ENCODE data around the gene NRXN3.
"Not testable (repeated sequence)": the region's sequence is repeated elsewhere in the genome, so short reads cannot be mapped to it uniquely, and the experiment has no call there.

NRXN3 gene

DNA sequence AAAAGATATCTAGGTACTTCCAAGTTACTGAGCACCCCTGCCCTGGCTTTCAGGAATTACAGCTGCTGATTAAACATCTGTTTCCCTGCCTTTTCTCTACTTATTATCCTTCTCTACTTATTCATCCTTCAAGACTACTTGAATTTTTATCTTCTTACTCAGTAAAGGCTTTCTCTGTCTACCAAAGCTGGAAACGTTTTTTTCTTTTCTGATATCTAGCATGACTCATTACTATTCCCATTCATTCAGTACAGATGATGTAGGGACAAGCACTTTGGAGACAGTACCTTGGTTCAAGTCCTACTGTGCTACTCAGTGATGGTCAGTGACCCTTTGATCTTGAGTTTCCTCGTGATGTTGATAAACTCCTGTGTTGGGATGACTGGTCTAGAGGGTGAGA, 848.7 kb downstream of the NRXN3 start:
- ChIA-PET POLR2A (no interaction called here), CTCF (no interaction called here)
- H3K36me3 ChIP-seq (ENCODE audit: control insufficient read depth in 2 of 2, insufficient read depth in 1 of 2, low read length in 2 of 2) = no peaks in the 10 kb centered on the region
- H3K27ac ChIP-seq (ENCODE audit: extremely low read depth, low read depth, low read length) = no peak overlapping the region
- no peaks in the 10 kb centered on the region for H3K9me3 ChIP-seq (ENCODE audit: control insufficient read depth, insufficient read depth, low read depth, low read length)
- 0 out of 2 replicates have a peak, but pooled peaks cover 2% of the 10 kb centered on the region for H3K4me1 ChIP-seq (ENCODE audit: control insufficient read depth, insufficient read depth, low read length)
- no peak overlapping the region for H3K4me3 ChIP-seq (ENCODE audit: low read depth, low read length)
- TF ChIP-seq ZNF175 (tag by site-specific recombination; IDR thresholded peaks at IDR 0.05) (no peak), ZNF133 (tag by site-specific recombination; IDR thresholded peaks at IDR 0.05) (no peak), ZNF623 (tag by site-specific recombination; IDR thresholded peaks at IDR 0.05) (no peak), ZNF394 (tag by site-specific recombination; IDR thresholded peaks at IDR 0.05; ENCODE audit: borderline replicate concordance) (no peak), SCRT2 (tag by site-specific recombination; IDR thresholded peaks at IDR 0.05) (no peak), ZEB2 (tag by site-specific recombination; IDR thresholded peaks at IDR 0.05) (no peak), ZNF791 (tag by site-specific recombination; IDR thresholded peaks at IDR 0.05) (no peak)

DNA sequence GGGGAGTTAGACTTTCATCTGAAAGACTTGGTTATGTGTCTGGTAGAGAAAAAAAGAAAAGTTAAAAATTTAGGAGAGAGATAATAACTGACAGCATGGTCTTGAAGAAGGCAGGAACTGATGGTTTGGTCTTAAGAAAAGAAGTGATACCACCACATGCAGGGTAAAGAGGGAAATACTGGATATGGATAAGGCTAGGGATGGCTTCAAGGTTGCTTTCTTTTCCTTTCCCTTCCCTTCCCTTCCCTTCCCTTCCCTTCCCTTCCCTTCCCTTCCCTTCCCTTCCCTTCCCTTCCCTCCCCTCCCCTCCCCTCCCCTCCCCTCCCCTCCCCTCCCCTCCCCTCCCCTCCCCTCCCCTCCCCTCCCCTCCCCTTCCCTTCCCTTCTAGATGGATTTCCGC, 849.7 kb downstream of the NRXN3 start:
- POLR2A ChIA-PET; H3K9me3 ChIP-seq (ENCODE audit: control insufficient read depth, insufficient read depth, low read depth, low read length); H3K36me3 ChIP-seq (ENCODE audit: control insufficient read depth in 2 of 2, insufficient read depth in 1 of 2, low read length in 2 of 2); H3K27ac ChIP-seq (ENCODE audit: extremely low read depth, low read depth, low read length); CTCF ChIA-PET; H3K4me1 ChIP-seq (ENCODE audit: control insufficient read depth, insufficient read depth, low read length); H3K4me3 ChIP-seq (ENCODE audit: low read depth, low read length): not testable (repeated sequence)

- TF ChIP-seq ZNF549 (tag by site-specific recombination; IDR thresholded peaks at IDR 0.05) (no peak), MEIS1 (CRISPR knock-in tag; IDR thresholded peaks at IDR 0.05; ENCODE audit: borderline replicate concordance) (no peak), ZNF223 (tag by site-specific recombination; IDR thresholded peaks at IDR 0.05) (no peak), ZBTB8A (tag by site-specific recombination; IDR thresholded peaks at IDR 0.05) (no peak), ZBTB21 (tag by site-specific recombination; IDR thresholded peaks at IDR 0.05) (no peak), ZNF175 (tag by site-specific recombination; IDR thresholded peaks at IDR 0.05) (no peak), ZNF132 (tag by site-specific recombination; IDR thresholded peaks at IDR 0.05; ENCODE audit: borderline replicate concordance) (no peak), ZNF501 (tag by site-specific recombination; IDR thresholded peaks at IDR 0.05) (no peak), ZNF518A (tag by site-specific recombination; conservative IDR thresholded peaks at IDR 0.05; ENCODE audit: low read depth) (no peak), ZFHX2 (tag by site-specific recombination; conservative IDR thresholded peaks at IDR 0.05) (no peak), TCF7L2 (IDR thresholded peaks at IDR 0.05; ENCODE audit: borderline replicate concordance, low read depth, low read length) (no peak), ZNF433 (tag by site-specific recombination; IDR thresholded peaks at IDR 0.05; ENCODE audit: low read depth) (no peak), ZNF624 (tag by site-specific recombination; IDR thresholded peaks at IDR 0.05) (no peak), GLI4 (tag by site-specific recombination; IDR thresholded peaks at IDR 0.05) (no peak), ZNF677 (tag by site-specific recombination; IDR thresholded peaks at IDR 0.05) (no peak), ZNF221 (tag by site-specific recombination; IDR thresholded peaks at IDR 0.05; ENCODE audit: borderline replicate concordance) (no peak), ZNF423 (tag by site-specific recombination; IDR thresholded peaks at IDR 0.05) (no peak), ZNF585B (tag by site-specific recombination; IDR thresholded peaks at IDR 0.05) (no peak), ZNF610 (tag by site-specific recombination; IDR thresholded peaks at IDR 0.05; ENCODE audit: borderline replicate concordance) (no peak)
- TF ChIP-seq, protein P1, sequence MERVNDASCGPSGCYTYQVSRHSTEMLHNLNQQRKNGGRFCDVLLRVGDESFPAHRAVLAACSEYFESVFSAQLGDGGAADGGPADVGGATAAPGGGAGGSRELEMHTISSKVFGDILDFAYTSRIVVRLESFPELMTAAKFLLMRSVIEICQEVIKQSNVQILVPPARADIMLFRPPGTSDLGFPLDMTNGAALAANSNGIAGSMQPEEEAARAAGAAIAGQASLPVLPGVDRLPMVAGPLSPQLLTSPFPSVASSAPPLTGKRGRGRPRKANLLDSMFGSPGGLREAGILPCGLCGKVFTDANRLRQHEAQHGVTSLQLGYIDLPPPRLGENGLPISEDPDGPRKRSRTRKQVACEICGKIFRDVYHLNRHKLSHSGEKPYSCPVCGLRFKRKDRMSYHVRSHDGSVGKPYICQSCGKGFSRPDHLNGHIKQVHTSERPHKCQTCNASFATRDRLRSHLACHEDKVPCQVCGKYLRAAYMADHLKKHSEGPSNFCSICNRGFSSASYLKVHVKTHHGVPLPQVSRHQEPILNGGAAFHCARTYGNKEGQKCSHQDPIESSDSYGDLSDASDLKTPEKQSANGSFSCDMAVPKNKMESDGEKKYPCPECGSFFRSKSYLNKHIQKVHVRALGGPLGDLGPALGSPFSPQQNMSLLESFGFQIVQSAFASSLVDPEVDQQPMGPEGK (tag by site-specific recombination; IDR thresholded peaks at IDR 0.05) = no peak
- POLR2A ChIA-PET = no interaction called here
- H3K27ac ChIP-seq (ENCODE audit: extremely low read depth, low read depth, low read length) = no peak overlapping the region
- no peaks in the 10 kb centered on the region for H3K9me3 ChIP-seq (ENCODE audit: control insufficient read depth, insufficient read depth, low read depth, low read length)
- H3K4me3 ChIP-seq (ENCODE audit: low read depth, low read length) = no peak overlapping the region
- CTCF ChIA-PET = interaction anchor here (0.7 kb wide), 1 partner anchor 9 kb away, joined by 3 read pairs; no protein-coding TSS in a partner anchor
- H3K4me1 ChIP-seq (ENCODE audit: control insufficient read depth, insufficient read depth, low read length) = no peaks in the 10 kb centered on the region
- H3K36me3 ChIP-seq (ENCODE audit: control insufficient read depth in 2 of 2, insufficient read depth in 1 of 2, low read length in 2 of 2) = no peaks in the 10 kb centered on the region
Measured at GRCh38 chr14:79021766-79022165, 851.6 kb downstream of the NRXN3 start.
